GM12891 (cell line): Measurements from ENCODE around the gene LMNTD2.

ENCODE experiments used
- POLR2A ChIP-seq: IDR thresholded peaks from 2 replicates; pipeline ENCODE4 v1.6.1; 2011; ENCODE audit warnings: low read depth, low read length, control low read depth
- POLR2AphosphoS5 ChIP-seq: IDR thresholded peaks from 2 replicates; pipeline ENCODE4 v1.6.1; 2011; ENCODE audit warnings: low read depth, low read length, control low read depth
- TAF1 ChIP-seq: IDR thresholded peaks from 2 replicates; pipeline ENCODE4 v1.6.1; 2011; ENCODE audit warnings: low read depth, low read length, control low read depth

DNA sequence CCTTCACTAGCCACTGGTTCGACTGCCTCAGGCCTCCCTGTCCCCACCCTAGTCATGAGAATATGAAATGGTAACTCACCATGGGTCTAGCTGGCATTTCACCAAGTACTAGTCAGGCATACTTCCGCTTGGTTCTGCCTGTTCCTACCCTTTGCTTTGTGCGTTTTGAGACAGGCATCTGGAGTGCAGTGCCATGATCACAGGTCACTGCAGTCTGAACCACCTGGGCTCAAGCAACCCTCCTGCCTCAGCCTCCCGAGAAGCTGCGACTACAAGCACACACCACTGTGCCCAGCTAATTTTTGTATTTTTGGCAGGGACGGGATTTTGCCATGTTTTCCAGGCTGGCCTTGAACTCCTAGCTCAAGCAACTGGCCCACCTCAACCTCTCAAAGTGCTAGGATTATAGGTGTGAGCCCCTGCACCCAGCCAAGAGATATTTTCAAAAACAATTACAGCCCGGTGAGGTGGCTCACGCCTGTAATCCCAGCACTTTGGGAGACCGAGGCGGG, 39.3 kb downstream of the LMNTD2 start:
- TF ChIP-seq POLR2A, result no peak
- TF ChIP-seq POLR2AphosphoS5, result no peak
- TF ChIP-seq TAF1, result no peak
